GM23338 (cell line): ENCODE data around the gene HORMAD2. TPM values are rescaled to one million over a fixed set of nuclear protein-coding genes. Genes with fewer than 3 reads are reported as not detected.

Experiments used
- ATAC-seq: fragments of 200-7000 bp; cut with Tn5 transposase; 3 replicates; pipeline ENCODE4 v1.9.1; 2020
- DNase-seq: peaks from one replicate; pipeline ENCODE4 v3.0.0-alpha.2; 2015; ENCODE audit warnings: low spot score
- H2AFZ ChIP-seq: fragments of 200-600 bp; sonication (generic); 2 replicates; pipeline ENCODE4 v1.8.0; 2016; ENCODE audit warnings: antibody characterized with exemption, mild to moderate bottlenecking, moderate library complexity
- H3F3A ChIP-seq: fragments of 200-600 bp; sonication (generic); replicated peaks from 2 replicates; pipeline ENCODE4 v1.8.0; 2017; ENCODE audit warnings: antibody characterized with exemption, mixed run types, low read depth
- H3K27ac ChIP-seq: fragments of 200-600 bp; sonication (generic); 2 replicates; pipeline ENCODE4 v1.6.1; 2016; ENCODE audit warnings: low read depth
- H3K27me3 ChIP-seq: fragments of 200-600 bp; sonication (generic); 2 replicates; pipeline ENCODE4 v1.8.0; 2016; ENCODE audit warnings: mild to moderate bottlenecking, mixed run types, moderate library complexity; ENCODE audit not compliant: insufficient read depth
- H3K36me3 ChIP-seq: fragments of 200-600 bp; sonication (generic); 2 replicates; pipeline ENCODE4 v1.8.0; 2016; ENCODE audit warnings: mild to moderate bottlenecking; ENCODE audit not compliant: insufficient read depth
- H3K4me1 ChIP-seq: fragments of 200-600 bp; sonication (generic); 2 replicates; pipeline ENCODE4 v1.8.0; 2016; ENCODE audit warnings: mild to moderate bottlenecking, moderate library complexity; ENCODE audit not compliant: insufficient read depth
- H3K4me2 ChIP-seq: fragments of 200-600 bp; sonication (generic); 2 replicates; pipeline ENCODE4 v1.7.1; 2017; ENCODE audit warnings: mixed run types
- H3K4me3 ChIP-seq: fragments of 200-600 bp; sonication (generic); 2 replicates; pipeline ENCODE4 v1.6.1; 2016; ENCODE audit warnings: mixed run types
- H3K79me2 ChIP-seq: fragments of 200-600 bp; sonication (generic); replicated peaks from 2 replicates; pipeline ENCODE4 v1.8.0; 2017; ENCODE audit warnings: mild to moderate bottlenecking; ENCODE audit not compliant: insufficient read depth
- H3K9me2 ChIP-seq: fragments of 200-600 bp; sonication (generic); 2 replicates; pipeline ENCODE4 v1.8.0; 2017; ENCODE audit not compliant: insufficient read depth
- H4K20me1 ChIP-seq: fragments of 200-600 bp; sonication (generic); replicated peaks from 2 replicates; pipeline ENCODE4 v1.8.0; 2017; ENCODE audit warnings: mild to moderate bottlenecking; ENCODE audit not compliant: insufficient read depth
- H3K27ac Mint-ChIP-seq: 2 replicates; pipeline ENCODE4 v1.8.0; 2020; ENCODE audit warnings: inconsistent platforms, mild to moderate bottlenecking, moderate library complexity, mixed read lengths
- H3K27me3 Mint-ChIP-seq: 3 replicates; pipeline ENCODE4 v1.8.0; 2022; ENCODE audit warnings: low read depth, mild to moderate bottlenecking, moderate library complexity, mixed read lengths, inconsistent platforms; ENCODE audit not compliant: insufficient read depth, poor library complexity
- H3K36me3 Mint-ChIP-seq: 3 replicates; pipeline ENCODE4 v1.8.0; 2021; ENCODE audit warnings: low read depth, mild to moderate bottlenecking, inconsistent platforms, moderate library complexity, mixed read lengths
- H3K4me1 Mint-ChIP-seq: 3 replicates; pipeline ENCODE4 v1.8.0; 2020; ENCODE audit warnings: mild to moderate bottlenecking, inconsistent platforms, mixed read lengths
- H3K4me3 Mint-ChIP-seq: 3 replicates; pipeline ENCODE4 v1.8.0; 2021; ENCODE audit warnings: moderate library complexity, mild to moderate bottlenecking, inconsistent platforms, mixed read lengths
- H3K9me3 Mint-ChIP-seq: 3 replicates; pipeline ENCODE4 v1.8.0; 2020; ENCODE audit warnings: moderate library complexity, mild to moderate bottlenecking, inconsistent platforms, mixed read lengths
- NANOG ChIP-seq: IDR thresholded peaks from 2 replicates; pipeline ENCODE4 v1.6.1; 2016; ENCODE audit warnings: antibody characterized with exemption, borderline replicate concordance
- ZNF114 ChIP-seq: fragments of 250-450 bp; sonication (Bioruptor Pico); IDR thresholded peaks from 2 replicates; pipeline ENCODE4 v1.5.0; 2020; ENCODE audit warnings: mild to moderate bottlenecking, moderate library complexity
- ZNF462 ChIP-seq: fragments of 250-450 bp; sonication (Bioruptor Pico); IDR thresholded peaks from 2 replicates; pipeline ENCODE4 v1.5.0; 2020; ENCODE audit warnings: mild to moderate bottlenecking, moderate library complexity
- polyA plus RNA-seq: library from polyadenylated mRNA; unstranded; fragments of >200 nt; fragmentation: Nextera tagmentation; extraction: Ambion mirVana; gene quantifications from 2 replicates; pipeline ENCODE4 v1.2.1, GENCODE V29; 2016
- total RNA-seq: library from RNA; depleted of rRNA; stranded (reverse); fragments of >200 nt; shearing (Covaris generic); gene quantifications from 2 replicates; pipeline ENCODE4 v1.2.3, GENCODE V29; 2014
- TF ChIP-seq, protein P1 (sequence below): IDR thresholded peaks from one replicate; pipeline ENCODE4 v1.6.1; 2018; ENCODE audit warnings: antibody characterized with exemption; ENCODE audit not compliant: unreplicated experiment

HORMAD2 gene
- total and polyA plus RNA-seq, 2 experiments from 2014 or later: 0.40 TPM; not detected in 1

GRCh38 chr22:30205281-30206115, 125.2 kb downstream of the HORMAD2 start (continued):
- TF ChIP-seq, protein P1, sequence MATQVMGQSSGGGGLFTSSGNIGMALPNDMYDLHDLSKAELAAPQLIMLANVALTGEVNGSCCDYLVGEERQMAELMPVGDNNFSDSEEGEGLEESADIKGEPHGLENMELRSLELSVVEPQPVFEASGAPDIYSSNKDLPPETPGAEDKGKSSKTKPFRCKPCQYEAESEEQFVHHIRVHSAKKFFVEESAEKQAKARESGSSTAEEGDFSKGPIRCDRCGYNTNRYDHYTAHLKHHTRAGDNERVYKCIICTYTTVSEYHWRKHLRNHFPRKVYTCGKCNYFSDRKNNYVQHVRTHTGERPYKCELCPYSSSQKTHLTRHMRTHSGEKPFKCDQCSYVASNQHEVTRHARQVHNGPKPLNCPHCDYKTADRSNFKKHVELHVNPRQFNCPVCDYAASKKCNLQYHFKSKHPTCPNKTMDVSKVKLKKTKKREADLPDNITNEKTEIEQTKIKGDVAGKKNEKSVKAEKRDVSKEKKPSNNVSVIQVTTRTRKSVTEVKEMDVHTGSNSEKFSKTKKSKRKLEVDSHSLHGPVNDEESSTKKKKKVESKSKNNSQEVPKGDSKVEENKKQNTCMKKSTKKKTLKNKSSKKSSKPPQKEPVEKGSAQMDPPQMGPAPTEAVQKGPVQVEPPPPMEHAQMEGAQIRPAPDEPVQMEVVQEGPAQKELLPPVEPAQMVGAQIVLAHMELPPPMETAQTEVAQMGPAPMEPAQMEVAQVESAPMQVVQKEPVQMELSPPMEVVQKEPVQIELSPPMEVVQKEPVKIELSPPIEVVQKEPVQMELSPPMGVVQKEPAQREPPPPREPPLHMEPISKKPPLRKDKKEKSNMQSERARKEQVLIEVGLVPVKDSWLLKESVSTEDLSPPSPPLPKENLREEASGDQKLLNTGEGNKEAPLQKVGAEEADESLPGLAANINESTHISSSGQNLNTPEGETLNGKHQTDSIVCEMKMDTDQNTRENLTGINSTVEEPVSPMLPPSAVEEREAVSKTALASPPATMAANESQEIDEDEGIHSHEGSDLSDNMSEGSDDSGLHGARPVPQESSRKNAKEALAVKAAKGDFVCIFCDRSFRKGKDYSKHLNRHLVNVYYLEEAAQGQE: no peak
- TF ChIP-seq ZNF462 (CRISPR knock-in tag): no peak

GRCh38 chr22:30206944-30207343, 126.7 kb downstream of the HORMAD2 start:
- Histone ChIP-seq H3K36me3 (no peaks in the 10 kb centered on the region), H3K27me3 (no peaks in the 10 kb centered on the region), H3K4me3 (no peak overlapping the region), H3K4me2 (no peak overlapping the region), H4K20me1 (no peaks in the 10 kb centered on the region), H3K27ac (no peak overlapping the region), H3K9me2 (no peaks in the 10 kb centered on the region), H3K4me1 (peaks cover 3% of the 10 kb centered on the region), H3F3A (no peaks in the 10 kb centered on the region), H2AFZ (0 out of 2 replicates have a peak overlapping the region, but pooled peaks have one; percentile 1), H3K79me2 (no peaks in the 10 kb centered on the region)
- Mint-ChIP-seq H3K36me3 (no peaks in the 10 kb centered on the region), H3K4me1 (peaks cover 22% of the 10 kb centered on the region), H3K4me3 (no peak overlapping the region), H3K27me3 (peaks cover 8% of the 10 kb centered on the region), H3K9me3 (no peaks in the 10 kb centered on the region; the same call in 2 of the 3 replicates), H3K27ac (no peak overlapping the region)
- ATAC-seq (peak; percentile 79), DNase-seq (peak; percentile 81)
- TF ChIP-seq ZNF462 (CRISPR knock-in tag): no peak
- TF ChIP-seq NANOG: no peak
- TF ChIP-seq ZNF114 (CRISPR knock-in tag): no peak
